K562 (cell line): Measurements from ENCODE around the gene IPO5. TPM values are rescaled to one million over a fixed set of nuclear protein-coding genes. Genes with fewer than 3 reads are reported as not detected.

ENCODE experiments used
- ATAC-seq: fragments of 200-7000 bp; cut with Tn5 transposase; 3 replicates; pipeline ENCODE4 v1.9.1; 2020; ENCODE audit warnings: moderate library complexity
- BruUV-seq: library from RNA; stranded (reverse); fragments of 400-500 nt; replicated peaks from 2 replicates; lab custom pipeline; 2021; lab: Mats Ljungman, UMichigan
- CTCF ChIA-PET: fragments of 300-600 bp; formaldehyde crosslinking; extraction: SDS; loops from one replicate; lab custom pipeline; 2021; ENCODE audit warnings: low intra/inter-chr PET ratio; lab: Yijun Ruan, JAX
- POLR2A ChIA-PET: fragments of 300-600, 350-650 bp; sonication (Branson Sonifier 250); formaldehyde crosslinking; extraction: SDS; loops from one replicate; lab custom pipeline; 2021; ENCODE audit warnings: antibody characterized with exemption, inconsistent platforms; lab: Yijun Ruan, JAX
- DNase-seq, 4 experiments: peaks; one replicate each; pipeline versions ENCODE4 v3.0.0 to v3.0.0-alpha.2; 2011 to 2018; ENCODE audit warnings: low spot score in 3 of 4, mixed read lengths in 3 of 4; ENCODE audit errors: extremely low read depth in 1 of 4
- FAIRE-seq: peaks from 2 replicates; lab custom pipeline; 2011; peaks lifted over from hg19 to GRCh38; lab: Jason Lieb, UNC
- H2AFZ ChIP-seq: 2 replicates; pipeline ENCODE4 v1.6.0; 2011; ENCODE audit warnings: low read depth, low read length, control low read depth, inconsistent platforms
- H3K27ac ChIP-seq: fragments of 200-600 bp; 3 replicates; pipeline ENCODE4 v1.8.0; 2011; ENCODE audit warnings: low read depth, mild to moderate bottlenecking, control low read depth, inconsistent platforms, low read length, moderate library complexity, mixed read lengths; ENCODE audit errors: extremely low read depth
- H3K27me3 ChIP-seq, 2 experiments: fragments of 300-600 bp in 1 of 2; 2 replicates in 1 of 2; 3 replicates in 1 of 2; pipeline versions ENCODE4 v1.6.0 to v1.8.0; 2011; ENCODE audit warnings: inconsistent platforms in 2 of 2, low read length in 2 of 2, mild to moderate bottlenecking in 1 of 2, mixed read lengths in 1 of 2, moderate library complexity in 1 of 2; ENCODE audit not compliant: control insufficient read depth in 2 of 2, insufficient read depth in 2 of 2
- H3K36me3 ChIP-seq: fragments of 300-600 bp; 3 replicates; pipeline ENCODE4 v1.8.0; 2011; ENCODE audit warnings: mild to moderate bottlenecking, low read length, inconsistent platforms; ENCODE audit not compliant: control insufficient read depth, insufficient read depth
- H3K4me1 ChIP-seq, 2 experiments: fragments of 200-600 bp in 1 of 2; replicated peaks in 1 of 2; 2 replicates in 1 of 2; 3 replicates in 1 of 2; pipeline versions ENCODE4 v1.5.1 to v1.8.0; 2011; ENCODE audit warnings: inconsistent platforms in 2 of 2, low read length in 2 of 2, mild to moderate bottlenecking in 1 of 2, mixed read lengths in 1 of 2, moderate library complexity in 1 of 2; ENCODE audit not compliant: control insufficient read depth in 2 of 2, insufficient read depth in 2 of 2
- H3K4me2 ChIP-seq: 2 replicates; pipeline ENCODE4 v1.6.1; 2011; ENCODE audit warnings: low read length, control low read depth, inconsistent platforms, mixed read lengths; ENCODE audit not compliant: insufficient read depth
- H3K4me3 ChIP-seq: fragments of 200-600 bp; sonication (generic), shearing (Covaris generic); 2 replicates; pipeline ENCODE4 v1.5.1; 2016; ENCODE audit warnings: control low read depth, inconsistent platforms
- H3K79me2 ChIP-seq: fragments of 200-600 bp; 3 replicates; pipeline ENCODE4 v1.8.0; 2011; ENCODE audit warnings: low read length, inconsistent platforms; ENCODE audit not compliant: control insufficient read depth, insufficient read depth
- H3K9ac ChIP-seq, 2 experiments: 2 replicates each; pipeline versions ENCODE4 v1.6.0 to v1.6.1; 2011; ENCODE audit warnings: low read depth in 2 of 2, low read length in 2 of 2, control low read depth in 1 of 2, inconsistent platforms in 1 of 2, mild to moderate bottlenecking in 1 of 2, mixed read lengths in 1 of 2; ENCODE audit not compliant: insufficient read depth in 1 of 2
- H3K9me1 ChIP-seq: one replicate; pipeline ENCODE4 v1.6.0; 2011; ENCODE audit warnings: inconsistent platforms, mild to moderate bottlenecking, low read length, moderate library complexity; ENCODE audit not compliant: control insufficient read depth, insufficient read depth
- H3K9me3 ChIP-seq: replicated peaks from 2 replicates; pipeline ENCODE4 v1.5.1; 2011; ENCODE audit warnings: low read depth, low read length, inconsistent platforms; ENCODE audit not compliant: control insufficient read depth, insufficient read depth
- H4K20me1 ChIP-seq: replicated peaks from 2 replicates; pipeline ENCODE4 v1.6.1; 2011; ENCODE audit warnings: low read length, inconsistent platforms, mixed read lengths; ENCODE audit not compliant: control insufficient read depth, insufficient read depth
- CHD7 ChIP-seq: fragments of 200-600 bp; sonication (generic); IDR thresholded peaks from one replicate; pipeline ENCODE4 v1.6.1; 2012; ENCODE audit warnings: mild to moderate bottlenecking, low read depth, low read length, inconsistent platforms
- KHSRP ChIP-seq: fragments of 450-650 bp; IDR thresholded peaks from 2 replicates; pipeline ENCODE4 v1.6.1; 2017
- RFX7 ChIP-seq: fragments of 250-450 bp; sonication (Bioruptor Pico); IDR thresholded peaks from 2 replicates; pipeline ENCODE4 v1.5.1; 2021; ENCODE audit warnings: mild to moderate bottlenecking
- SIN3A ChIP-seq, 2 experiments: fragments of 150-350 bp in 1 of 2; IDR thresholded peaks; 2 replicates each; pipeline ENCODE4 v1.6.1; 2011 to 2016; ENCODE audit warnings: borderline replicate concordance in 2 of 2, low read depth in 2 of 2, low read length in 2 of 2, mild to moderate bottlenecking in 2 of 2, moderate library complexity in 2 of 2; ENCODE audit not compliant: control insufficient read depth in 1 of 2
- TFAM ChIP-seq: fragments of 250-450 bp; sonication (Bioruptor Pico); conservative IDR thresholded peaks from 2 replicates; pipeline ENCODE4 v1.5.0; 2021; ENCODE audit warnings: mild to moderate bottlenecking, moderate library complexity
- ZKSCAN8 ChIP-seq: fragments of 200-800 bp; sonication (Bioruptor generic); IDR thresholded peaks from 2 replicates; pipeline ENCODE4 v1.6.1; 2016; ENCODE audit warnings: missing genetic modification characterization, missing compliant biosample characterization
- WGBS: fragments of 100-300 bp; shearing (Covaris generic); methylation state at CpG from one replicate; pipeline ENCODE4 v1.1.6; 2016; ENCODE audit warnings: low coverage, mixed read lengths; ENCODE audit not compliant: insufficient coverage; ENCODE audit errors: missing lambda C conversion rate; 5-methylcytosine and 5-hydroxymethylcytosine counted together
- in situ Hi-C: fragments of 300-500 bp; cut with MboI; formaldehyde crosslinking; loops from 4 replicates; pipeline ENCODE4 v1.15.0; 2018; ENCODE audit warnings: inconsistent platforms, mixed read lengths
- intact Hi-C: fragments of 100-400 bp; cut with micrococcal nuclease; formaldehyde crosslinking; loops from 2 replicates; pipeline ENCODE4 v1.14.2; 2022
- polyA plus RNA-seq, 8 experiments: library from polyadenylated mRNA; depleted of rRNA in 4 of 8; stranded (reverse) in 5 of 8; unstranded in 3 of 8; fragments of >200 nt; fragmentation: Nextera tagmentation in 2 of 8; fragmentation: Illumina TruSeq in 1 of 8; extraction: Ambion mirVana in 2 of 8; extraction: Trizol in 1 of 8; gene quantifications; 2 replicates each; pipeline versions ENCODE4 v1.2.1 to v1.2.3, GENCODE V29; 2011 to 2014; ENCODE audit warnings: inconsistent platforms in 1 of 8, missing spikeins in 1 of 8
- total RNA-seq, 7 experiments: library from RNA; depleted of rRNA in 6 of 7; stranded (reverse); fragments of >200 nt in 6 of 7; fragmentation: Illumina TruSeq in 2 of 7; extraction: Trizol in 2 of 7; gene quantifications; 2 replicates each; pipeline versions ENCODE4 v1.2.1 to v1.2.3, GENCODE V29; 2011 to 2021; ENCODE audit warnings: low replicate concordance in 1 of 7
- TF ChIP-seq, protein P1 (sequence below): fragments of 450-650 bp; IDR thresholded peaks from 2 replicates; pipeline ENCODE4 v1.6.1; 2018; ENCODE audit not compliant: partially characterized antibody

IPO5 gene
- total and polyA plus RNA-seq, 9 of the 15 experiments (the other 6 are each of a cell fraction or from before 2014, with no cell fraction given): 45.8 to 206 (median 134) TPM

GRCh38 chr13:98055623-98056022, 102.1 kb downstream of the IPO5 start:
- no peak for DNase-seq
- in situ Hi-C loops (no loop called here), intact Hi-C loops (no loop called here)
- BruUV-seq: no TSS peak
- Histone ChIP-seq H3K36me3 (no peaks in the 10 kb centered on the region), H2AFZ (no peak overlapping the region), H3K4me3 (no peak overlapping the region), H3K4me1 (no peaks in the 10 kb centered on the region), H3K4me2 (no peak overlapping the region), H3K79me2 (no peaks in the 10 kb centered on the region), H3K27me3 (peaks cover 0 to 30% of the 10 kb centered on the region in 2 experiments; a peak in 3 of 5 replicates), H3K9me1 (no peaks in the 10 kb centered on the region), H4K20me1 (no peaks in the 10 kb centered on the region), H3K9ac (no peak overlapping the region), H3K27ac (no peak overlapping the region), H3K9me3 (no peaks in the 10 kb centered on the region)
- no peak for FAIRE-seq
- no peak for ATAC-seq
- ChIA-PET POLR2A (interaction anchor here (0.7 kb wide), 1 partner anchor 367 kb away, joined by 3 read pairs; no protein-coding TSS in a partner anchor), CTCF (no interaction called here)
- 0% methylated on average over 5 of the region's 6 CpGs for WGBS
- TF ChIP-seq SIN3A (IDR thresholded peaks at IDR 0.05; ENCODE audit: borderline replicate concordance in 2 of 2, control insufficient read depth in 1 of 2, low read depth in 2 of 2, low read length in 2 of 2): no peak
- no peak for TF ChIP-seq CHD7
- no peak for TF ChIP-seq TFAM
- TF ChIP-seq ZKSCAN8 (CRISPR knock-in tag): no peak
- TF ChIP-seq RFX7 (CRISPR knock-in tag): no peak
- no peak for TF ChIP-seq KHSRP
- TF ChIP-seq, protein P1, sequence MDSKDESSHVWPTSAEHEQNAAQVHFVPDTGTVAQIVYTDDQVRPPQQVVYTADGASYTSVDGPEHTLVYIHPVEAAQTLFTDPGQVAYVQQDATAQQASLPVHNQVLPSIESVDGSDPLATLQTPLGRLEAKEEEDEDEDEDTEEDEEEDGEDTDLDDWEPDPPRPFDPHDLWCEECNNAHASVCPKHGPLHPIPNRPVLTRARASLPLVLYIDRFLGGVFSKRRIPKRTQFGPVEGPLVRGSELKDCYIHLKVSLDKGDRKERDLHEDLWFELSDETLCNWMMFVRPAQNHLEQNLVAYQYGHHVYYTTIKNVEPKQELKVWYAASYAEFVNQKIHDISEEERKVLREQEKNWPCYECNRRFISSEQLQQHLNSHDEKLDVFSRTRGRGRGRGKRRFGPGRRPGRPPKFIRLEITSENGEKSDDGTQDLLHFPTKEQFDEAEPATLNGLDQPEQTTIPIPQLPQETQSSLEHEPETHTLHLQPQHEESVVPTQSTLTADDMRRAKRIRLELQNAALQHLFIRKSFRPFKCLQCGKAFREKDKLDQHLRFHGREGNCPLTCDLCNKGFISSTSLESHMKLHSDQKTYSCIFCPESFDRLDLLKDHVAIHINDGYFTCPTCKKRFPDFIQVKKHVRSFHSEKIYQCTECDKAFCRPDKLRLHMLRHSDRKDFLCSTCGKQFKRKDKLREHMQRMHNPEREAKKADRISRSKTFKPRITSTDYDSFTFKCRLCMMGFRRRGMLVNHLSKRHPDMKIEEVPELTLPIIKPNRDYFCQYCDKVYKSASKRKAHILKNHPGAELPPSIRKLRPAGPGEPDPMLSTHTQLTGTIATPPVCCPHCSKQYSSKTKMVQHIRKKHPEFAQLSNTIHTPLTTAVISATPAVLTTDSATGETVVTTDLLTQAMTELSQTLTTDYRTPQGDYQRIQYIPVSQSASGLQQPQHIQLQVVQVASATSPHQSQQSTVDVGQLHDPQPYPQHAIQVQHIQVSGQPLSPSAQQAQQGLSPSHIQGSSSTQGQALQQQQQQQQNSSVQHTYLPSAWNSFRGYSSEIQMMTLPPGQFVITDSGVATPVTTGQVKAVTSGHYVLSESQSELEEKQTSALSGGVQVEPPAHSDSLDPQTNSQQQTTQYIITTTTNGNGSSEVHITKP: no peak
